HuH-7.5 (cell line): Measurements from ENCODE around the gene GPR161.

Experiments
- DNase-seq: peaks from one replicate; pipeline ENCODE4 v3.0.0; 2011; ENCODE audit warnings: low spot score

Gene GPR161

DNA sequence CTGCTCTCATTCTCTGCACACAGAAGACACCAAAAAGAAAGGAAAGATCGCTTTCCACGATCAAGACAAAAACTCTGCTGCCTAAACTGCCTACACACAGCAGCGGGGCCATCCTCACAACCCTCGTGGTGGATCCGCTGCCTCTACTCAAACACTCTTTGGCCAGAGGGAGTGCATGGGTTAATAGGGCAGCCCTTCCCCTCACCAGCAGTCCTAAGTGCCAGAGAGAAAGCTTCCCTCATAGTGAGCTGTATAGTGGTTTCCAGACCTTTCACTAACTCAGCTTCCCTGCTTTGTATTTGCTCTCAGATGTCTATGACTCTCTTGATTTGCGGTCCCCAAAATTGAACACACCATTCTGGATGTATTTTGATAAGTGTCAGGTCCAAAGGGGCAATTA is 30.9 kb downstream of the GPR161 start:
- no peak for DNase-seq

GRCh38 chr1:168104535-168104934 is 32.2 kb downstream of the GPR161 start:
- DNase-seq: no peak

DNA sequence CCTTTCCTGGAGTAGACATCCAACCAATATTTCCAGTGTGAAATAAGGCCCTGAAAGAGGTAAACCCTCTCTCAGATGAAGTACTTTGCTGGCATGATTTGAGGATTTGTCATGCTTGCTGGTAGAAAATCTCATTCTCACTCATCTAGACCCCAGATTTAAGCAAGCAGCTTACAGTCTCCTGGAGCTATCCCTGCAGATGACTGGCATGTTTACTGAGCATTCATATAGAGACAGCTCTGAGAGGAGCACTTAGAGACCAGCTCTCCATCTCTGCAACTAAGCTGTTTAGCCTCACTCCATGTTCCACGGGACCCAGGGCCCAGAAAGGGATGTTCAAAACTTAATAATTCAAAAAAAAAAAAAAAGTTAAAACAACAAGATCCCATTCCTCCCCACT is 34.2 kb downstream of the GPR161 start:
- no peak for DNase-seq

- DNase-seq: no peak
Observed at GRCh38 chr1:168101336-168101735, 35.4 kb downstream of the GPR161 start.

DNA sequence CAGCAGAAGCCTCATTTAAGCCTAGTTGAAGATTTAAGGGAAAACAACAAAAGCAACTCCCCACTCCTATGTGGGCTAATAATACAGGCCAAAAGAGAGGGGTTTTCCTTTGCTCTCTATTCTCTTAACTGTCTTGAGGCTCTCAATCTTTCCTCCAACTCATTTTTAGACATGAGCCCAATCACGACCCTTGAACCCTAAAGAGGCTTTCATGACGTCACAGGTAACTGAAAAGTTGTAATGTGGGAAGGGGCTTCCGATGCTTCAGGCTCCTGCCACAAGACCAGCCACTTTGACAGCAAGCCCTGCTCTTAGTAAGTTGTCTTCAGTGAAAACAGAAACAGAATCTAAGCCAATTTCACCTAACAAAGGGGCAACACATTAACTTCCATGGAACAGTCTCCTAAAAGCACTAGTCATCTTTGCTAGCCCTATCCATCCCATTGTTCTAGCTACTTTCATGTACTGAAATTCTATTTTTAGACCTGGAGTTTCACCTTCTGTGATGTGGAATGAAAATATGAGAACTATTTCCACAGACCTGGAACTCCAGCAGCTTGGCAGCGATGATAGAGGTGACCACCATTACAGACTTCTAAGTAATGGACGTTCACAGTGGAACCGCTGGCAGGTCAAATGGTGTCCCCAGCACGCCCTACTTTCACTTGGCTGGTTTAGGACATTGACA is 36.3 kb downstream of the GPR161 start:
- DNase-seq: no peak

- no peak for DNase-seq
Observed at GRCh38 chr1:168099337-168099801, 37.4 kb downstream of the GPR161 start.

GRCh38 chr1:168098534-168099320 is 38.0 kb downstream of the GPR161 start:
- DNase-seq: no peak

DNA sequence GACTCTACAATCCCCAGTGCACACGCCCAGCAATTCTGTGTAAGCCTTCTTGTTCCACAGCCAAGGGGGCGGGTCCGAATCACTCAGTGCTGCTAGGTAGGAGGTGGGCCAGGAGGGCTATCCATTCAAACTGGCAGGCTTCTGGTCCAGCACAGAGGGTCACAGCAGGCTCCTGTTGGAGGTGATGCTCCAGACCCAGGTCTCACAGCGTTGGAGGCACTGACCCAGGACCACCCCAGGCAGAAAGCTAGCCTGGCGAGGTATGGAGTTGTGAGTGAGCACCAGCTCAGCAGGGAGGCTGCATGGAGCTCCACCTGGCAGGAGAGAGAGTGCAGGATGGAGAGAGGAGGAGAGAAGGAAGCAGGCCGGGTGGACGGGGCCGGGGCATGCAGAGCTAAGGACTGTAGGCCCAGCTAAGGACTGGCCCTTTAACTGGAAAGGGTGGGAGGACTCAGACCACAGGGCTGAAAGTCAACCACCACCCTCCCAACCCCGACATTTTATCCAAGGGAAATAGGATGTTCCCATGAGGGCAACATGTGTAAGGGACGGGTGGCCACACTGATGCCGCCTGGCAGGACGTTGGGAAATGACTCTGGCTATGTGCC is 38.7 kb downstream of the GPR161 start:
- DNase-seq: no peak

DNA sequence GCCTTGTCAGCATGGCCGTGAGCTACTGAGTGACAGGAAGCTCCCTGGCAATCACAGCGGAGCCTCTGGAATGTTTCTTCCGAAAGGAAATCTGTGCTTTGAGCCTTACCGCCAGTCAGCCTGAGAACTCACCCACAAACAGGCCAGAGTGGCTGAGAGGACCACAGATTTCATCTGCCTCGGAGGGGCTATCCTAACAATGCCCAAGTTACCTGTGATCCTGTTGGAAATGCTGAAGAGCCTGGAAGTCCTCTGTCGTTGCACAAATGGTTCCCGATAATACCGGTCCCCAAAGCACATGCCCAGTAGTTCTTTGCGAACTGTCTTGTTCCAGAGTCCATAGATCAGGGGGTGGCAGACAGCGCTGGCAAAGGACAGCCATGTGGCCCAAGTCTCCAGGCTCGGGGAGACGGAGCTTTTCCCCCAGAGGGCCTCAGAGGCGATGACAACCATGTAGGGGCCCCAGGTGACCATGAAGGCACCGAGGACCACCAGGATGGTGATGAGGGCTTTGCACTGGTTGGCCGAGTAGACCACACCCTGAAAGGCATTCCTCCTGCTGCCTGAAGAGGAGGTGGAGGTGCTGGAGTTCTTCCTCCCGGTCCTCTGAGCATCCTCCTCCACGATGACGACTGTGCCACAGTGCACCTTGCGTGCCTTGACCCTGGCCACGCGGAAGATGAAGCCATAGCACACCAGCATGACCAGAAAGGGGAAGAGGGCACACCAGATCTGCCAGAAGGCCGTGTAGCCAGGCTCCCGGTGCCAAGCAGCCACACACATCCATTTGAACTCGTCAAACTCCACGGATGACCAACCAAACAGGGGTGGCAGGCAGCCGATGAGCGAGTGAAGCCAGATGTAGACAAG is 40.2 kb downstream of the GPR161 start:
- DNase-seq: no peak

DNA sequence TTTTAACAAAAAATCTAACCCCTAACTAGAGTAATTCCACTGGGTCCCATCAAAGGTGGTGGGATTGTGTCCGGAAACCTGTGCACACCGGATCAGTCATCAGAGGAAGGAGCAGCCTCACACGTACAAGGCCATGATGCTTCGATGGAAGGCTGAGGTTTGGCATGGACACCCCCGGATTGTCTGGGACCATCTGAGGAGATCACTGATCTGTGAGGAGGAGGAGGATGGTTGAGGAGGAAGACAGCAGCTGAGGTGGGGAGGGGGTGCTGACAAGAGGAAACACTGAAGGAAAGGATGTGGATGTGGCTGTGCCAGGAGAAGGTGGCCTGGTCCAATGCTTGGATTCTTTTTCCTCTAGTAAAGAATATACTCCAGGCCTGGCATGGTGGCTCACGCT is 41.3 kb downstream of the GPR161 start:
- DNase-seq: no peak

GRCh38 chr1:168093616-168094015 is 43.1 kb downstream of the GPR161 start:
- DNase-seq: no peak

GRCh38 chr1:168092566-168093355 is 44.0 kb downstream of the GPR161 start:
- DNase-seq: no peak

DNA sequence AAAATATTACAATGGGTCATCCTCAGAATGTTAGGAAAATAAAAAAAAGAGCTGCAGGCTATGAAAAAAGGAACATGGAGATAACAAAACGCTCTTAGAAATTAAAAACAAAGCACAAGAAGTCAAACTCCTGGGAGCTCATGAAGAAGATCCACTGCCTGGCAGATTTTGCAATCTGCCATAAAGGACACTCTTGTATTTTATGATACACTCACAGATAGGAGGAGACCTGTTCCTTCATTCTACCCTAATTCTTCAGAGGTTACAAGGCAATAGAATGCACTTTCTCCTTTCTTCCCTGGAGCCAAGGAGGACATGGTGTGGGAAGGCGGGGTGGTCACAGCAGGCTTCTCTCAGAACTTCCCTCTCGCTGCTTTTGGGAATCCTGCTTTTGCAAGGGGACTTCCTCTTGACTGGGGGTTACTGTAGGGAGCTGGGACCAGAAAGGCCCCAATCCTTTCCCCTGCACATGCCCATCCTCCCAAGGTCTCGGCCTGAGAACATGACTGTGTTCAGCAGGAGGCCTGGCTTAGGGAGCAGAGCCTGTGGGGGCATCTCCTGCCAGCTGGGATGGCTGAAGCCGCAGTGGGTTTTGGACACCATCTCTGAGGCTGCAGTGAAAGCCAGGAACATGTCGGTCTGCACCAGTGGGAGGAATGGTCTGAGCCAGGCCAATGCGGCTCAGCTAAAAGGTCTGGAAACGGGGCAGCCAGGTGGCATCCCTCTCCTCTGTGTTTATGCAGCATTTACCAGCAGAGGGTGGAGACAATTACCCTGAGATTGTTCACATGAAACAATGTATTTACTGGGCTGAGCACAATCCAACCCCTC is 44.8 kb downstream of the GPR161 start:
- DNase-seq: no peak

DNA sequence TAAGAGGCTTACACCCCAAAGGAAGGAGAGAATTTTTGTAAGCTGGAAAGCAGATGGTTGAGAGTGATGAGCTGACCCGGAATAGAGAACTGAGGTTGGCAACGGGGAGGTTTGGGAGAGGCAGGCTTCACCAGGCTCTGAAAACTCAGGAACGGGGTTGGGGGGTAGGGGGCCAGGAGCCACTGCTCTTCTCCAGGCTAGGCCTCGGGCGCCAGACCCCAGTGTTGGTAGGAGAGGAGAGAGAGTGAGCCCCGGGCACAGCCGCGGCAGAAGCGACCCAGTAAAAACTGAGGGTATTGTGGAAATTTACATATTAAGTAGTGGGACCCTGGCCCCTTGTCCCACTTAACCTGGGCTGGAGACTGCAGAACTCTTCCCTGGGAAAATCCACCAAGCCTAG is 45.7 kb downstream of the GPR161 start:
- DNase-seq: no peak

- DNase-seq: no peak
Observed at GRCh38 chr1:168090395-168090794, 46.3 kb downstream of the GPR161 start.

- DNase-seq: no peak
Observed at GRCh38 chr1:168089979-168090337, 46.8 kb downstream of the GPR161 start.

DNA sequence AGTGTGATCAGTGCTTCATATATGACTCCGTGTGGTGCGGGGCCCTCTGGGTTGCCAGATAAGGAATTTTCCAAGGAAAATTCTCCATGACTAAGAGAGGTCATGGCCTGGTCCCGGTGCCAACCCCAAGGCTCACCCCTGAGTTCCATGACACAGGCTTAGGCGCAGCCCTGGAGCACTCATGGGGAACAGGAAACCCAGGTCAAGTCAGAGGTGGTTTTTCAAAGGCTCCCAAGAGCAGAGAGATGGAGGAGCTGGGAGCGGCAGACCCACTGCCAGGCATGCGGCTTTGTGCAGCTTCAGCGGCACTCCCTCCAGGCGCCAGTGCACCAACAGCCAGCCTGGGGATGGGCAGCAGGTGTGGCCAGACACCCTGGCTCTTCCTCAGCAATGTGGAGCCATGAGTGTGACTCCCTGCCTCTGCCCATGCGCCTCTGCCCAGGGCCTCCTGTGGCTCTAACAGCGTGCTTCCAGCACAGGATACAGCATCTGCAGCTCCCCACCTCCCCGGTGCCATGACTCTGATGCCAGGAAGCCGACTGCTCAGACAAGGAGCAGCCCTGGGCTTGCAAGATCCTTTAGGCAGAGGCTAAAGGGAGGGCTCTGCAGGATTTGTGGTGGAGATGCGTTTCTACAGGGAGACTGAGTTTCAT is 47.3 kb downstream of the GPR161 start:
- no peak for DNase-seq

DNA sequence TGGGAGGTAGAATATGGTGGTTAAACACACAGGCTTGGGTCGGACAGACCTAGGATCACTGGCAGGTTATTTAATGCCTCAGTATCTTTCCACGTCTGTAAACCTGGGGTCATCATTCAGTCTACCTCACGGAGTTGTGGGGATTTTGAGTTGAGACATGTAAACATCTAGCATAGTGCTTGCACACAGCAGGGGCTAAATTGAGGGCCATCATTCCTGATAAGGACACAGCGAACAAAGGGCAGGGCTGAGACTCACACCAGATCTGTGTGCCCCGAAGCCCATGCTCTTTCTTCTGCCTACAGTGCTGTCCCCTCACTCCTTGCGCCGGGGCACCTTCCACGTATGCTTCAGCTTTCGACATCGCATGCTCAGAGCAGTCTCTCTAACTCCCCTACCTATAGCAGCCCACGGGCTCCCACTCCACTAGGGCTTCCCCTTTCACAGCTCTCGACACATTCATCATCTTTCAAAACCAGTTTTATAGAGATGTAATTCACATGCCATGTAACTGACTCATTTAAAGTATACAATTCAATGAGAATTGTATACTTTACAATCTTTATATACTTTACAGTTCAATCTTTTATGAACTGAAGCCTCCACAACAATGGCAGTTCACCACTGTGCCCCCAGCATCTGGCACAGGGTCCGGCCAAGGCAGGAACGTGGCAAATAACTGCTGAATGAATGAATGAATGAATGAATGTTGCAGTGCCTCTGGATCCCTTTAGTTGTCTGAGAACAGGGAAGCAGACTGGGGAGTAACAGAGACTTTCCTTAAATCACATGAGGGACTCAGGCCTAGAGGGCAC is 48.0 kb downstream of the GPR161 start:
- DNase-seq: no peak

GRCh38 chr1:168087696-168088095 is 49.0 kb downstream of the GPR161 start:
- no peak for DNase-seq
